Prostate gland (tissue), 2 donors: ENCODE measurements around the gene ABCB8. TPM values are rescaled to one million over a fixed set of nuclear protein-coding genes. Genes with fewer than 3 reads are reported as not detected.

Experiments
- DNase-seq: peaks from one replicate; pipeline ENCODE4 v3.0.0-alpha.2; 2019; ENCODE audit warnings: low spot score
- H3K27ac ChIP-seq, 2 donors: fragments of 200-600 bp; sonication (generic); 2 replicates each; pipeline ENCODE4 v1.5.1; 2017 to 2019
- H3K27me3 ChIP-seq: fragments of 200-600 bp; sonication (generic); replicated peaks from 2 replicates; pipeline ENCODE4 v1.5.1; 2019; ENCODE audit not compliant: insufficient read depth
- H3K36me3 ChIP-seq, 2 donors: fragments of 200-600 bp; sonication (generic); 1 replicate in 1 of 2; 2 replicates in 1 of 2; pipeline versions ENCODE4 v1.5.1 to v1.8.1; 2017 to 2019
- H3K4me1 ChIP-seq: fragments of 200-600 bp; sonication (generic); replicated peaks from 2 replicates; pipeline ENCODE4 v1.5.1; 2019
- H3K4me3 ChIP-seq, 2 donors: fragments of 200-600 bp; sonication (generic); 2 replicates each; pipeline ENCODE4 v1.5.1; 2017 to 2019
- H3K9me3 ChIP-seq: fragments of 200-600 bp; sonication (generic); 2 replicates; pipeline ENCODE4 v1.5.1; 2017
- CTCF ChIP-seq, 4 experiments: fragments of 200-600 bp in 2 of 4; fragments of 450-650 bp in 2 of 4; sonication (generic) in 2 of 4; IDR thresholded peaks; 1 replicate in 3 of 4; 2 replicates in 1 of 4; pipeline ENCODE4 v1.5.1; 2016 to 2019; ENCODE audit warnings: antibody characterized with exemption in 4 of 4, mild to moderate bottlenecking in 2 of 4, moderate library complexity in 2 of 4
- POLR2A ChIP-seq: fragments of 450-650 bp; IDR thresholded peaks from one replicate; pipeline ENCODE4 v1.6.1; 2016; ENCODE audit warnings: antibody characterized with exemption, mild to moderate bottlenecking
- POLR2AphosphoS5 ChIP-seq: sonication (generic); formaldehyde crosslinking; IDR thresholded peaks from one replicate; pipeline ENCODE4 v1.6.1; 2017; ENCODE audit warnings: antibody characterized with exemption
- WGBS: methylation state at CpG from one replicate; pipeline ENCODE4 v1.1.5; 2018; 5-methylcytosine and 5-hydroxymethylcytosine counted together
- intact Hi-C: fragments of 100-400 bp; cut with DNase I; formaldehyde crosslinking; loops from one replicate; pipeline ENCODE4 v1.14.2; 2022
- total RNA-seq, 2 donors: library from RNA; depleted of rRNA; stranded (reverse); fragments of >200 nt; gene quantifications; one replicate each; pipeline ENCODE4 v1.1.0, GENCODE V29; 2016

The ABCB8 gene
- total RNA-seq, 2 donors from 2014 or later = 26.4 to 50.6 TPM

GRCh38 chr7:151007469-151007898, 20.8 kb upstream of the ABCB8 start:
- Histone ChIP-seq H3K27ac (no peak overlapping the region), H3K36me3 (no peaks in the 10 kb centered on the region), H3K9me3 (no peaks in the 10 kb centered on the region), H3K4me3 (no peak overlapping the region), H3K4me1 (no peaks in the 10 kb centered on the region), H3K27me3 (peaks cover 6% of the 10 kb centered on the region)
- 92% methylated on average over 7 of the region's 7 CpGs for WGBS
- no peak for DNase-seq
- intact Hi-C loops = no loop called here
- TF ChIP-seq POLR2A (no peak), CTCF (IDR thresholded peaks at IDR 0.05) (no peak), POLR2AphosphoS5 (no peak)

DNA sequence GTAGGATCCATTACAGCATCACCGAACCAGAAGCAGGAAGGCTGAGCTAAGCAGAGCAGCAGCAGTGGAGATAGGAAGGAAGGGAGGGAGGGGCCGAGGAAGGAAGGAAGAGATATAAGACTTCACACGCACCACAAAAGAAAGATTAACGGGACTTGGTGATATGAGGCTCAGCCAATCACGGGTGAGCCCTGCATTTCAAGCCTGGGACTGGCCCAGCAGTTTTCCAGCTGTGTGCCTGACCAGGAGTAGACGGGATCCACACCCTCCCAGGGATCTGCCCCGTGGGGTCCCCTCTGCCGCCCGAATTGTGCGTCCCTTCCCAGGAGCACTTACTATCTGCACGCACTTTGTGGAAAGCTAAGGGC, 20.1 kb upstream of the ABCB8 start:
- Histone ChIP-seq H3K9me3 (no peaks in the 10 kb centered on the region), H3K4me1 (no peaks in the 10 kb centered on the region), H3K4me3 (no peak overlapping the region), H3K27ac (no peak overlapping the region), H3K36me3 (no peaks in the 10 kb centered on the region), H3K27me3 (peaks cover 6% of the 10 kb centered on the region)
- intact Hi-C loops = no loop called here
- 57% methylated on average over 11 of the region's 11 CpGs for WGBS
- DNase-seq = no peak
- TF ChIP-seq POLR2A (no peak), POLR2AphosphoS5 (no peak), CTCF (IDR thresholded peaks at IDR 0.05) (no peak)

- Histone ChIP-seq H3K4me3 (no peak overlapping the region), H3K27me3 (peaks cover 6% of the 10 kb centered on the region), H3K9me3 (no peaks in the 10 kb centered on the region), H3K27ac (no peak overlapping the region), H3K4me1 (no peaks in the 10 kb centered on the region), H3K36me3 (no peaks in the 10 kb centered on the region)
- 56% methylated on average over 40 of the region's 40 CpGs for WGBS
- no peak for TF ChIP-seq POLR2AphosphoS5
- peak in 3 of 4 experiments; percentile 32 to 47 (median 42) for TF ChIP-seq CTCF (IDR thresholded peaks at IDR 0.05)
- intact Hi-C loops = no loop called here
- DNase-seq = no peak
These were observed 19.5 kb upstream of the ABCB8 start for GRCh38 chr7:151008511-151009323.

- Histone ChIP-seq H3K36me3 (no peaks in the 10 kb centered on the region), H3K27me3 (peaks cover 6% of the 10 kb centered on the region), H3K27ac (no peak overlapping the region), H3K4me1 (no peaks in the 10 kb centered on the region), H3K4me3 (no peak overlapping the region), H3K9me3 (no peaks in the 10 kb centered on the region)
- 74% methylated on average over 21 of the region's 22 CpGs for WGBS
- DNase-seq = no peak
- intact Hi-C loops = no loop called here
- TF ChIP-seq POLR2AphosphoS5 = no peak
- TF ChIP-seq POLR2A = no peak
- no peak for TF ChIP-seq CTCF (IDR thresholded peaks at IDR 0.05)
These were observed 18.8 kb upstream of the ABCB8 start for GRCh38 chr7:151009327-151010036.

DNA sequence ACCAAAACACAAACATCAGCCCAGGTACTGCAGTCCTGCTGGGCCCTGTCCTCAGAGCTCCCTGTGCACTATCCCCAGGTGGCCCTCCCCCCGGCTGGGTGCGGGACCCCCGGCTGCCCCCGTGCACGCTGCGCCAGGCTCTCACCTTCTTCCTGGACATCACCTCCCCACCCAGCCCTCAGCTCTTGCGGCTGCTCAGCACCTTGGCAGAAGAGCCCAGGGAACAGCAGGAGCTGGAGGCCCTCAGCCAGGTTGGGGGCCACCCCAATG, 18.3 kb upstream of the ABCB8 start:
- intact Hi-C loops = no loop called here
- no peak for TF ChIP-seq CTCF (IDR thresholded peaks at IDR 0.05)
- TF ChIP-seq POLR2A = no peak
- no peak for TF ChIP-seq POLR2AphosphoS5
- Histone ChIP-seq H3K27ac (no peak overlapping the region), H3K36me3 (no peaks in the 10 kb centered on the region), H3K27me3 (peaks cover 6% of the 10 kb centered on the region), H3K4me3 (no peak overlapping the region), H3K4me1 (no peaks in the 10 kb centered on the region), H3K9me3 (no peaks in the 10 kb centered on the region)
- WGBS = 36% methylated on average over 7 of the region's 7 CpGs
- DNase-seq = no peak
